Right lobe of liver (tissue), 4 donors: ENCODE measurements around the gene GPM6B.

Experiments used
- CTCF ChIP-seq, 4 donors: fragments of 200-600 bp in 3 of 4; fragments of 450-650 bp in 1 of 4; IDR thresholded peaks; one replicate each; pipeline versions ENCODE4 v1.5.1 to v1.8.0; 2016 to 2022; ENCODE audit warnings: antibody characterized with exemption in 4 of 4, mild to moderate bottlenecking in 2 of 4
- POLR2A ChIP-seq: fragments of 450-650 bp; IDR thresholded peaks from one replicate; pipeline ENCODE4 v1.6.1; 2017; ENCODE audit warnings: antibody characterized with exemption, mild to moderate bottlenecking
- donor health status: DM: no; HTN: no; CAD: no.
- donor health status: DM: no; HTN: no; CAD: no.
- donor health status: DM: no; HTN: yes; CAD: no.

DNA sequence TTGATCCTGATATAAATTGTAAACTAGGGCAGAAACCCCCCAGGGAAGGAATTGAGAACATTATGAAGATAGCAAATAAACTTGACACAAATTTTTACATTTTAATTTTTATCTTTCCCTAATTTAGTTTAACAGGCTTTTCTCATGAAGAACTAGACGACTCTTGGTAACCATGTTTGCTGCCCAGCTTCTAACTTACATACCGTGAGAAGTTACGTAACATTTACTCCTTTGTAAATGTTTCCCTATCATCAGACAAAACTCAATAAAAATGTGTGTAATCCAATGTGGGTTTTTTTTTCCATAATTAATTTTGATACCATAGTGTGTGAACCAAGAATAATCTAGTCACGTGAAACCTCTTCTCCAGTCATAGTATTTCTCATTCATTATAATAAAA is 48.0 kb downstream of the GPM6B start:
- no peak for TF ChIP-seq CTCF (IDR thresholded peaks at IDR 0.05)
- TF ChIP-seq POLR2A = no peak
